GM12878 (cell line): Measurements from ENCODE around the gene ALDH18A1. TPM values are rescaled to one million over a fixed set of nuclear protein-coding genes. Genes with fewer than 3 reads are reported as not detected.

Source experiments
- ATF7 ChIP-seq: fragments of 450-650 bp; IDR thresholded peaks from 2 replicates; pipeline ENCODE4 v1.6.1; 2016; ENCODE audit warnings: low read depth, mild to moderate bottlenecking
- CBX5 ChIP-seq: sonication (generic); IDR thresholded peaks from 2 replicates; pipeline ENCODE4 v1.6.1; 2016; ENCODE audit warnings: low read depth, moderate library complexity, mild to moderate bottlenecking, inconsistent platforms
- DPF2 ChIP-seq: fragments of 450-650 bp; IDR thresholded peaks from 2 replicates; pipeline ENCODE4 v1.6.1; 2017; ENCODE audit warnings: mild to moderate bottlenecking
- GATAD2B ChIP-seq: fragments of 450-650 bp; conservative IDR thresholded peaks from 2 replicates; pipeline ENCODE4 v1.6.1; 2017; ENCODE audit warnings: low read depth, mild to moderate bottlenecking, moderate library complexity
- IKZF1 ChIP-seq: fragments of 450-650 bp; conservative IDR thresholded peaks from 2 replicates; pipeline ENCODE4 v1.6.1; 2017; ENCODE audit warnings: antibody characterized with exemption, mild to moderate bottlenecking
- IRF4 ChIP-seq: IDR thresholded peaks from 2 replicates; pipeline ENCODE4 v1.6.1; 2011; ENCODE audit warnings: low read depth, low read length
- JUNB ChIP-seq: IDR thresholded peaks from 2 replicates; pipeline ENCODE4 v1.6.1; 2016; ENCODE audit warnings: antibody characterized with exemption, mild to moderate bottlenecking
- LARP7 ChIP-seq: fragments of 450-650 bp; IDR thresholded peaks from 2 replicates; pipeline ENCODE4 v1.6.1; 2017; ENCODE audit warnings: mild to moderate bottlenecking
- MTA2 ChIP-seq: fragments of 450-650 bp; IDR thresholded peaks from 2 replicates; pipeline ENCODE4 v1.6.1; 2016; ENCODE audit warnings: low read depth, mild to moderate bottlenecking, moderate library complexity
- NFYA ChIP-seq: IDR thresholded peaks from 2 replicates; pipeline ENCODE4 v1.6.1; 2011; ENCODE audit warnings: low read depth, mild to moderate bottlenecking, low read length, improper control_type of control experiment, borderline replicate concordance
- TAF1 ChIP-seq: IDR thresholded peaks from 2 replicates; pipeline ENCODE4 v1.6.1; 2011; ENCODE audit warnings: mild to moderate bottlenecking, low read depth, low read length, borderline replicate concordance
- TBL1XR1 ChIP-seq: IDR thresholded peaks from 2 replicates; pipeline ENCODE4 v1.6.1; 2012; ENCODE audit warnings: low read depth, low read length, improper control_type of control experiment
- ZSCAN29 ChIP-seq: fragments of 450-650 bp; IDR thresholded peaks from 2 replicates; pipeline ENCODE4 v1.6.1; 2017; ENCODE audit warnings: mild to moderate bottlenecking, moderate library complexity
- ZZZ3 ChIP-seq: IDR thresholded peaks from 2 replicates; pipeline ENCODE4 v1.6.1; 2011; ENCODE audit warnings: low read depth; ENCODE audit not compliant: control insufficient read depth, insufficient read length
- polyA plus RNA-seq, 11 experiments: library from polyadenylated mRNA; depleted of rRNA in 4 of 11; unstranded in 6 of 11; stranded (reverse) in 5 of 11; fragments of >200 nt; fragmentation: Nextera tagmentation in 4 of 11; fragmentation: Illumina TruSeq in 1 of 11; extraction: Ambion mirVana in 4 of 11; extraction: Trizol in 1 of 11; gene quantifications; 1 replicate in 1 of 11; 2 replicates in 10 of 11; pipeline versions ENCODE4 v1.2.1 to v1.2.3, GENCODE V29; 2011 to 2016; ENCODE audit warnings: inconsistent platforms in 2 of 11, missing spikeins in 2 of 11, low read depth in 1 of 11
- total RNA-seq, 4 experiments: library from RNA; depleted of rRNA in 3 of 4; stranded (reverse); fragments of >200 nt in 3 of 4; fragmentation: Illumina TruSeq in 1 of 4; extraction: Trizol in 1 of 4; gene quantifications; 2 replicates each; pipeline versions ENCODE4 v1.2.1 to v1.2.3, GENCODE V29; 2013 to 2021
- TF ChIP-seq, protein P1 (sequence below): fragments of 450-650 bp; IDR thresholded peaks from 2 replicates; pipeline ENCODE4 v1.6.1; 2017; ENCODE audit warnings: antibody characterized with exemption, mild to moderate bottlenecking, moderate library complexity
- TF ChIP-seq, protein P2 (sequence below): IDR thresholded peaks from 2 replicates; pipeline ENCODE4 v1.6.1; 2011; ENCODE audit warnings: mild to moderate bottlenecking, low read depth, low read length, moderate library complexity; ENCODE audit not compliant: insufficient replicate concordance
- TF ChIP-seq, protein P3 (sequence below): fragments of 450-650 bp; formaldehyde crosslinking; IDR thresholded peaks from 2 replicates; pipeline ENCODE4 v1.4.0; 2020; ENCODE audit warnings: mild to moderate bottlenecking, moderate library complexity
- TF ChIP-seq, protein P4 (sequence below): IDR thresholded peaks from 2 replicates; pipeline ENCODE4 v1.6.1; 2011; ENCODE audit warnings: low read depth, mild to moderate bottlenecking, low read length, moderate library complexity, borderline replicate concordance; ENCODE audit errors: extremely low read depth
- TF ChIP-seq, protein P5 (sequence below): fragments of 450-650 bp; IDR thresholded peaks from 2 replicates; pipeline ENCODE4 v1.6.1; 2017; ENCODE audit warnings: mild to moderate bottlenecking

The ALDH18A1 gene
- total and polyA plus RNA-seq, 10 of the 15 experiments (the other 5 are each of a cell fraction or from before 2014, with no cell fraction given): 24.3 to 118 (median 99.3) TPM

DNA sequence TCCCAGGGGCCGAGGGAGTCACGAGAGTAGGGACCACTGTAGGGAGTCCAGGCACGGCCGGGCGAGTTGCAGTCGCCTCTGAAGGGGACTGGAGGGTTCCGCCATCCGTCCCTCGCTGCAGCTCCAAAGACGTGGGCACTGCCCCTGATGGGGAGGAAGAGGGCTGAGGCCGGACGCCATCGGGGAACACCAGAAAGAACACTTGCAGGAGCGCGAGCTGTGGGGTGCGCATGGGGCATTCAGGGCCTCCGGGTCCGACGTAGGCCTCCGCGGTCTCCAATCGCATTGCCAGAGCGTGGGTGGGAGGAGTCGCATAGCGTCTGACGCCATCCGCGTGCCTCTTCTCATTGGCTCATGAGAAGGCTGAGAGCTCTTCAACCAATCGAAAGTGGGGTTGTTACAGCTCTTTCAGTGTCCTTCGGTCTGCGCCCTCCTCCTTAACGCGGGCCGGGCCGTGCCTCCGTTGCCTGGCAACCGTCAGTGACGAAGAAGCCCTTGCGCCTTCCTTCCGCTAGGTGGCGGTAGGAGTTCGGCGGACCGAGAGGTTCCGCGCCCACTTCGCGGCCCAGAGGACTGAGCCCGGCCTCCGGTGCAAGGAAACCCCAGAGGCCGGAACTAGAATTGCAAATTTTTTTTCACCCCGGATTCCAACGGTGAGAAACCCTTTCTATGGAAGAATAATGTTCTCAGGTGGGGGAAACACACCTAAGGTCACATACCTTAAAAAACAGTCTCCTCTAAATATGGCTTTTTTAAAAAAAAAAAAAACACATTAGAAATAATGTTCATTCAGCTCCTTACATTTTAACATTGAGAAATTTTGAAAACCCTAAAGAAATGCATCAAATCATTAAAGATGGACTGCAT lies 37.4 kb upstream of the ALDH18A1 start, which contains the start of gene TCTN3 (continued):
- TF ChIP-seq TAF1 (peak; percentile 67), ATF7 (peak; percentile 77), IKZF1 (peak; percentile 61), NFYA (peak; percentile 44; the same call in 1 of the 2 replicates), MTA2 (peak; percentile 11; the same call in 1 of the 2 replicates), DPF2 (no peak), TBL1XR1 (peak; percentile 12; the same call in 1 of the 2 replicates), ZSCAN29 (no peak), JUNB (no peak), CBX5 (peak; percentile 86; the same call in 1 of the 2 replicates), GATAD2B (peak; percentile 20; the same call in 1 of the 2 replicates), ZZZ3 (no peak), LARP7 (no peak; the same call in 1 of the 2 replicates), IRF4 (peak; percentile 24; the same call in 1 of the 2 replicates)
- TF ChIP-seq, protein P1, sequence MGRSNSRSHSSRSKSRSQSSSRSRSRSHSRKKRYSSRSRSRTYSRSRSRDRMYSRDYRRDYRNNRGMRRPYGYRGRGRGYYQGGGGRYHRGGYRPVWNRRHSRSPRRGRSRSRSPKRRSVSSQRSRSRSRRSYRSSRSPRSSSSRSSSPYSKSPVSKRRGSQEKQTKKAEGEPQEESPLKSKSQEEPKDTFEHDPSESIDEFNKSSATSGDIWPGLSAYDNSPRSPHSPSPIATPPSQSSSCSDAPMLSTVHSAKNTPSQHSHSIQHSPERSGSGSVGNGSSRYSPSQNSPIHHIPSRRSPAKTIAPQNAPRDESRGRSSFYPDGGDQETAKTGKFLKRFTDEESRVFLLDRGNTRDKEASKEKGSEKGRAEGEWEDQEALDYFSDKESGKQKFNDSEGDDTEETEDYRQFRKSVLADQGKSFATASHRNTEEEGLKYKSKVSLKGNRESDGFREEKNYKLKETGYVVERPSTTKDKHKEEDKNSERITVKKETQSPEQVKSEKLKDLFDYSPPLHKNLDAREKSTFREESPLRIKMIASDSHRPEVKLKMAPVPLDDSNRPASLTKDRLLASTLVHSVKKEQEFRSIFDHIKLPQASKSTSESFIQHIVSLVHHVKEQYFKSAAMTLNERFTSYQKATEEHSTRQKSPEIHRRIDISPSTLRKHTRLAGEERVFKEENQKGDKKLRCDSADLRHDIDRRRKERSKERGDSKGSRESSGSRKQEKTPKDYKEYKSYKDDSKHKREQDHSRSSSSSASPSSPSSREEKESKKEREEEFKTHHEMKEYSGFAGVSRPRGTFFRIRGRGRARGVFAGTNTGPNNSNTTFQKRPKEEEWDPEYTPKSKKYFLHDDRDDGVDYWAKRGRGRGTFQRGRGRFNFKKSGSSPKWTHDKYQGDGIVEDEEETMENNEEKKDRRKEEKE: no peak
- TF ChIP-seq, protein P2, sequence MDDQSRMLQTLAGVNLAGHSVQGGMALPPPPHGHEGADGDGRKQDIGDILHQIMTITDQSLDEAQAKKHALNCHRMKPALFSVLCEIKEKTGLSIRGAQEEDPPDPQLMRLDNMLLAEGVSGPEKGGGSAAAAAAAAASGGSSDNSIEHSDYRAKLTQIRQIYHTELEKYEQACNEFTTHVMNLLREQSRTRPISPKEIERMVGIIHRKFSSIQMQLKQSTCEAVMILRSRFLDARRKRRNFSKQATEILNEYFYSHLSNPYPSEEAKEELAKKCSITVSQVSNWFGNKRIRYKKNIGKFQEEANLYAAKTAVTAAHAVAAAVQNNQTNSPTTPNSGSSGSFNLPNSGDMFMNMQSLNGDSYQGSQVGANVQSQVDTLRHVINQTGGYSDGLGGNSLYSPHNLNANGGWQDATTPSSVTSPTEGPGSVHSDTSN: no peak
- TF ChIP-seq, protein P3, sequence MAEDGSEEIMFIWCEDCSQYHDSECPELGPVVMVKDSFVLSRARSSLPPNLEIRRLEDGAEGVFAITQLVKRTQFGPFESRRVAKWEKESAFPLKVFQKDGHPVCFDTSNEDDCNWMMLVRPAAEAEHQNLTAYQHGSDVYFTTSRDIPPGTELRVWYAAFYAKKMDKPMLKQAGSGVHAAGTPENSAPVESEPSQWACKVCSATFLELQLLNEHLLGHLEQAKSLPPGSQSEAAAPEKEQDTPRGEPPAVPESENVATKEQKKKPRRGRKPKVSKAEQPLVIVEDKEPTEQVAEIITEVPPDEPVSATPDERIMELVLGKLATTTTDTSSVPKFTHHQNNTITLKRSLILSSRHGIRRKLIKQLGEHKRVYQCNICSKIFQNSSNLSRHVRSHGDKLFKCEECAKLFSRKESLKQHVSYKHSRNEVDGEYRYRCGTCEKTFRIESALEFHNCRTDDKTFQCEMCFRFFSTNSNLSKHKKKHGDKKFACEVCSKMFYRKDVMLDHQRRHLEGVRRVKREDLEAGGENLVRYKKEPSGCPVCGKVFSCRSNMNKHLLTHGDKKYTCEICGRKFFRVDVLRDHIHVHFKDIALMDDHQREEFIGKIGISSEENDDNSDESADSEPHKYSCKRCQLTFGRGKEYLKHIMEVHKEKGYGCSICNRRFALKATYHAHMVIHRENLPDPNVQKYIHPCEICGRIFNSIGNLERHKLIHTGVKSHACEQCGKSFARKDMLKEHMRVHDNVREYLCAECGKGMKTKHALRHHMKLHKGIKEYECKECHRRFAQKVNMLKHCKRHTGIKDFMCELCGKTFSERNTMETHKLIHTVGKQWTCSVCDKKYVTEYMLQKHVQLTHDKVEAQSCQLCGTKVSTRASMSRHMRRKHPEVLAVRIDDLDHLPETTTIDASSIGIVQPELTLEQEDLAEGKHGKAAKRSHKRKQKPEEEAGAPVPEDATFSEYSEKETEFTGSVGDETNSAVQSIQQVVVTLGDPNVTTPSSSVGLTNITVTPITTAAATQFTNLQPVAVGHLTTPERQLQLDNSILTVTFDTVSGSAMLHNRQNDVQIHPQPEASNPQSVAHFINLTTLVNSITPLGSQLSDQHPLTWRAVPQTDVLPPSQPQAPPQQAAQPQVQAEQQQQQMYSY (CRISPR knock-in tag): no peak
- TF ChIP-seq, protein P4, sequence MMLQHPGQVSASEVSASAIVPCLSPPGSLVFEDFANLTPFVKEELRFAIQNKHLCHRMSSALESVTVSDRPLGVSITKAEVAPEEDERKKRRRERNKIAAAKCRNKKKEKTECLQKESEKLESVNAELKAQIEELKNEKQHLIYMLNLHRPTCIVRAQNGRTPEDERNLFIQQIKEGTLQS: 0 out of 2 replicates have a peak, but pooled peaks have one; percentile 24
- TF ChIP-seq, protein P5, sequence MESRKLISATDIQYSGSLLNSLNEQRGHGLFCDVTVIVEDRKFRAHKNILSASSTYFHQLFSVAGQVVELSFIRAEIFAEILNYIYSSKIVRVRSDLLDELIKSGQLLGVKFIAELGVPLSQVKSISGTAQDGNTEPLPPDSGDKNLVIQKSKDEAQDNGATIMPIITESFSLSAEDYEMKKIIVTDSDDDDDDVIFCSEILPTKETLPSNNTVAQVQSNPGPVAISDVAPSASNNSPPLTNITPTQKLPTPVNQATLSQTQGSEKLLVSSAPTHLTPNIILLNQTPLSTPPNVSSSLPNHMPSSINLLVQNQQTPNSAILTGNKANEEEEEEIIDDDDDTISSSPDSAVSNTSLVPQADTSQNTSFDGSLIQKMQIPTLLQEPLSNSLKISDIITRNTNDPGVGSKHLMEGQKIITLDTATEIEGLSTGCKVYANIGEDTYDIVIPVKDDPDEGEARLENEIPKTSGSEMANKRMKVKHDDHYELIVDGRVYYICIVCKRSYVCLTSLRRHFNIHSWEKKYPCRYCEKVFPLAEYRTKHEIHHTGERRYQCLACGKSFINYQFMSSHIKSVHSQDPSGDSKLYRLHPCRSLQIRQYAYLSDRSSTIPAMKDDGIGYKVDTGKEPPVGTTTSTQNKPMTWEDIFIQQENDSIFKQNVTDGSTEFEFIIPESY: peak; percentile 14; the same call in 1 of the 2 replicates
